ENCODE data around the gene TTYH3.

Gene TTYH3

GRCh38 chr7:2616387-2617324, 15.1 kb upstream of the TTYH3 start:
- no peak for DNase-seq (ENCODE audit: low read depth, low spot score)

GRCh38 chr7:2617325-2617905, 14.4 kb upstream of the TTYH3 start:
- DNase-seq (ENCODE audit: low read depth, low spot score) = no peak

GRCh38 chr7:2619116-2619515, 12.7 kb upstream of the TTYH3 start:
- DNase-seq (ENCODE audit: low read depth, low spot score) = no peak

GRCh38 chr7:2621061-2621828, 10.5 kb upstream of the TTYH3 start:
- no peak for DNase-seq (ENCODE audit: low read depth, low spot score)

GRCh38 chr7:2621948-2622640, 9.7 kb upstream of the TTYH3 start:
- no peak for DNase-seq (ENCODE audit: low read depth, low spot score)

GRCh38 chr7:2622869-2623697, 8.7 kb upstream of the TTYH3 start:
- DNase-seq (ENCODE audit: low read depth, low spot score) = no peak

GRCh38 chr7:2623698-2624014, 8.1 kb upstream of the TTYH3 start:
- DNase-seq (ENCODE audit: low read depth, low spot score) = no peak

GRCh38 chr7:2624293-2624886, 7.4 kb upstream of the TTYH3 start:
- DNase-seq (ENCODE audit: low read depth, low spot score) = no peak

GRCh38 chr7:2626498-2627117, 5.2 kb upstream of the TTYH3 start:
- DNase-seq (ENCODE audit: low read depth, low spot score) = no peak

- no peak for DNase-seq (ENCODE audit: low read depth, low spot score)
Measured at GRCh38 chr7:2627258-2628129, 4.3 kb upstream of the TTYH3 start.

- no peak for DNase-seq (ENCODE audit: low read depth, low spot score)
Measured at GRCh38 chr7:2628130-2628482, 3.7 kb upstream of the TTYH3 start.

- DNase-seq (ENCODE audit: low read depth, low spot score) = no peak
Measured at GRCh38 chr7:2628891-2629290, 2.9 kb upstream of the TTYH3 start.

GRCh38 chr7:2629746-2630681, 1.8 kb upstream of the TTYH3 start:
- no peak for DNase-seq (ENCODE audit: low read depth, low spot score)

GRCh38 chr7:2632733-2633537, 1.1 kb downstream of the TTYH3 start:
- no peak for DNase-seq (ENCODE audit: low read depth, low spot score)

- no peak for DNase-seq (ENCODE audit: low read depth, low spot score)
Measured at GRCh38 chr7:2633538-2634266, 1.9 kb downstream of the TTYH3 start.

- no peak for DNase-seq (ENCODE audit: low read depth, low spot score)
Measured at GRCh38 chr7:2634267-2635145, 2.7 kb downstream of the TTYH3 start.

All from activated naive CD8-positive, alpha-beta T cell treated with anti-CD3 and anti-CD28 coated beads, Interleukin-2, amount 50 U/mL, for 16 hours (primary cell).